ENCODE data around the gene GOLPH3.
"Not testable (repeated sequence)": the region's sequence is repeated elsewhere in the genome, so short reads cannot be mapped to it uniquely, and the experiment has no call there.

DNA sequence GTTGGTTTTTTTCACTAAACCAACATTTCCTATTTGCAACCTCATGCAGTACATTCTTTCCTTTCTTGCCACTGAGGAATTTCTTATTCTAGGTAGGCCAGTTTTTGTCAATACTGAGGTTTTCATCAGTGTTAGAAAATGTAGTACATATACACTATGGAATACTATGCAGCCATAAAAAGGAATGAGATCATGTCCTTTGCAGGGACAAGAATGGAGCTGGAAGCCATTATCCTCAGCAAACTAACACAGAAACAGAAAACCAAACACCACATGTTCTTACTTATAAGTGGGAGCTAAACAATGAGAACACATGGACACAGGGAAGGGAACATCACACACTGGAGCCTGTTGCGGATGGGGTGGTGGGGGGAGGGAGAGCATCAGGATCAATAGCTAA, 93.6 kb downstream of the GOLPH3 start:
- TF ChIP-seq, protein P1, sequence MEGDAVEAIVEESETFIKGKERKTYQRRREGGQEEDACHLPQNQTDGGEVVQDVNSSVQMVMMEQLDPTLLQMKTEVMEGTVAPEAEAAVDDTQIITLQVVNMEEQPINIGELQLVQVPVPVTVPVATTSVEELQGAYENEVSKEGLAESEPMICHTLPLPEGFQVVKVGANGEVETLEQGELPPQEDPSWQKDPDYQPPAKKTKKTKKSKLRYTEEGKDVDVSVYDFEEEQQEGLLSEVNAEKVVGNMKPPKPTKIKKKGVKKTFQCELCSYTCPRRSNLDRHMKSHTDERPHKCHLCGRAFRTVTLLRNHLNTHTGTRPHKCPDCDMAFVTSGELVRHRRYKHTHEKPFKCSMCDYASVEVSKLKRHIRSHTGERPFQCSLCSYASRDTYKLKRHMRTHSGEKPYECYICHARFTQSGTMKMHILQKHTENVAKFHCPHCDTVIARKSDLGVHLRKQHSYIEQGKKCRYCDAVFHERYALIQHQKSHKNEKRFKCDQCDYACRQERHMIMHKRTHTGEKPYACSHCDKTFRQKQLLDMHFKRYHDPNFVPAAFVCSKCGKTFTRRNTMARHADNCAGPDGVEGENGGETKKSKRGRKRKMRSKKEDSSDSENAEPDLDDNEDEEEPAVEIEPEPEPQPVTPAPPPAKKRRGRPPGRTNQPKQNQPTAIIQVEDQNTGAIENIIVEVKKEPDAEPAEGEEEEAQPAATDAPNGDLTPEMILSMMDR (IDR thresholded peaks at IDR 0.05), result not testable (repeated sequence)
- TF ChIP-seq POLR2AphosphoS5, POLR2A (IDR thresholded peaks at IDR 0.05): not testable (repeated sequence)

Measured in prostate gland (tissue), 2 donors.